ENCODE measurements around the gene SEC14L1. TPM values are rescaled to one million over a fixed set of nuclear protein-coding genes. Genes with fewer than 3 reads are reported as not detected.
A peak's percentile ranks its signal among the peaks of the same experiment; 100 is the strongest.
"Not testable (repeated sequence)": the region's sequence is repeated elsewhere in the genome, so short reads cannot be mapped to it uniquely, and the experiment has no call there.

The SEC14L1 gene
- total RNA-seq (2014; rRNA removed; shearing (Covaris generic)) = 31.5 and 76.0 TPM in 2 replicates

DNA sequence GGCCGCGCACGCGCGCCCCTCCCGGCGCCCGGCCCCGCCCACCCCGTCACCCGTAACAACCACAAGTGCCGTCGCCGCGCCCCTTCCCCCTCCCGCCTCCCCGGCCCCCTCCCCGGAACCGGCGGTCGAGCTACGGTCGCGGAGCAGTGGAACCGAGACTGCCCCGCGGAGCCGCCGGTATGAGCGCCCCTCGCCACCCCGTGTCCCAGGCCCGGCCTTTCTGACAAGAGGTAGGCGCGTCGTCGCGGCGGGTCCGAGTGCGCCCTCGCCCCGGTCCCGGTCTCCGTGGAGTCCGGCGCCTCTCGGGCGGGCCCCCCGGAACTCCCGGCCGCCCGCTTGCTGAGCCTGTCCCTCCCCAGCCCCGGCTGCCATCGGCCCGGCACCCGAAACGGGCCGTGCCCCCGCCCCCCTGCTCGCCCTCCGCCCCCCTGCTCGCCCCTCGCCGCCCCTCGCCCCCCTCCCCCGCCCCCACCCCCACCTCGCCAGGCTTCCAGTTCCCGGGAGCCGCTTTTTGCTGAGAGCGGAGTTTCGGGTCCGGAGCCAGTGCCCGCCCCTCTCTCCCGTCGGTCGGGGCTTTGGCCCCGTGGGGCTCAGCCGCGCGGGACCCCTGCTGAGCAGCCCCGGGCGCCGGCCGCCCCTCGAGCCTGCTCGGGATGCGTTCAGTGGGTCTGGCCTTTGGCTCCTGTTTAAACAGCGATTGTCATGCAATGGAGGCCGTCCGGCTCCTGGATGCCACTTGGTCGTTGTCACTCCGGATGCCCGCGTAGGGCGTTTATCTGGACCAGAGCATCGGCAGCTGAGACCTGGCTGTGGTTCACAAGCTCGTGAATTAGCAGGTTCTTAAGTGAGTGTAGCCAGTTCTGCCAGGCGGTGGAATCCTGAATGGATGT is at the start of gene SEC14L1:
SEC14L1 (plus strand) TSS at position 92 of the 890 bp plus-strand sequence. CDS start 2,628 bp downstream, outside the sequence.
- H3K36me3 ChIP-seq = peaks cover 59% of the 10 kb centered on the region
- peaks cover 72% of the 10 kb centered on the region for H3K4me1 ChIP-seq (replicated peaks)
- H3K27ac ChIP-seq = peak within 1 kb of the TSS; percentile 98
- H3K27me3 ChIP-seq (replicated peaks) = no peaks in the 10 kb centered on the region
- H3K4me3 ChIP-seq = peak within 1 kb of the TSS; percentile 78
- peaks cover 14% of the 10 kb centered on the region for H3K9me3 ChIP-seq (replicated peaks)
- peak; percentile 72 to 77 for DNase-seq (ENCODE audit: low read depth in 1 of 2, low spot score in 2 of 2)

DNA sequence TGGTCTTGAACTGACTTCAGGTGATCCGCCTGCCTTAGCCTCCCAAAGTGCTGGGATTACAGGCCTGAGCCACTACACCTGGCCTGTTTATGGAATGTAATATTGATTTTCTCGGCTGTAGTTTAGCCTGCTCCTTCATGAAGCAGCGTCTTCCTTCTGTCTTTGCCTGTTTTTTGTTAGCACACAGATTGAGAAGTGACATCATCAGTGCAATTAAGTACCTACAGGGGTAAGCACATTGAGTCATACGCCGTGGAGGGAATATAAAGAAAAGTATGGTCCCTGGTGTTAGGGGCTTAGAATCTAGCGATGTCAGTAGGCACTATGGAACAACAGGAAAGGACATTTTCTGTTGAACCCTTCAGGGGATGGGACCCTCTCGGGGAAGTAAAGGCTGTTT is 48.7 kb upstream of the SEC14L1 start:
- peaks cover 73% of the 10 kb centered on the region for H3K36me3 ChIP-seq
- no peak for DNase-seq (ENCODE audit: low read depth in 1 of 2, low spot score in 2 of 2)
- H3K4me1 ChIP-seq (replicated peaks) = peaks cover 41% of the 10 kb centered on the region
- H3K27me3 ChIP-seq (replicated peaks) = no peaks in the 10 kb centered on the region
- H3K27ac ChIP-seq = no peak overlapping the region
- H3K4me3 ChIP-seq = no peak overlapping the region
- no peaks in the 10 kb centered on the region for H3K9me3 ChIP-seq (replicated peaks)

GRCh38 chr17:77095461-77095860 is 45.3 kb upstream of the SEC14L1 start:
- Histone ChIP-seq H3K27ac (no peak overlapping the region), H3K9me3 (replicated peaks) (no peaks in the 10 kb centered on the region), H3K4me1 (replicated peaks) (peaks cover 36% of the 10 kb centered on the region), H3K36me3 (peaks cover 85% of the 10 kb centered on the region), H3K4me3 (no peak overlapping the region), H3K27me3 (replicated peaks) (no peaks in the 10 kb centered on the region)
- no peak for DNase-seq (ENCODE audit: low read depth in 1 of 2, low spot score in 2 of 2)

DNA sequence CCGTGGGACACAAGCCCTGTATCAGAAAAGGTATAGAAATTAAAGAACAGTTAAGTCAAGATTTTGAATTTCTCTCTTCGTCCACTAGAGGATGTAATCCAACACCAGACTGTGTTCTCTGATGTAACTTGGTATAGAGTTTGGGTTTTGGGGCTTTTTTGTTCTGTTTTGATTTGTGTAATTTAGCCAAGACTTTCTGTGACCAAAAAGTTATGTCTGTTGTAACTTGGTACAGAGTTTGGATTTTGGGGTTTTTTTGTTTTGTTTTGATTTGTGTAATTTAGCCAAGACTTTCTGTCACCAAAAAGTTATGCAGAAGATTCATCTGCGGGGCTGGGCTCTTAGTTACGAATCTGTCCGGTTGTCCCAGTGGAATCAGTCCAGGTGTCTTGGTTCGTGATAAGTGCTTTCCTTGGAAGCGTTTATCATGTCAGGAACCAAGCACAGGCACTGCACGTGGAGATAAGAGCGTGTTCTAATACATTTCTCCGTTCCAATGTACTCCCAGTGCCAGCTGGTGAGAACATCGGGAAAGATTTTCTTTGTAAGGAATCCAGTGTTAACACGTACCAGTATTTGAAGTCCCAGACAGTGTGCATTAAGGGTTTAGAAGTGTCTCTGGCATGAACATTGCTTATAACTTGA is 44.1 kb upstream of the SEC14L1 start:
- no peak overlapping the region for H3K4me3 ChIP-seq
- H3K27me3 ChIP-seq (replicated peaks) = no peaks in the 10 kb centered on the region
- DNase-seq (ENCODE audit: low read depth in 1 of 2, low spot score in 2 of 2) = peak in 1 of 2 experiments; percentile 63
- peaks cover 74% of the 10 kb centered on the region for H3K36me3 ChIP-seq
- H3K27ac ChIP-seq = no peak overlapping the region
- no peaks in the 10 kb centered on the region for H3K9me3 ChIP-seq (replicated peaks)
- peaks cover 36% of the 10 kb centered on the region for H3K4me1 ChIP-seq (replicated peaks)

GRCh38 chr17:77097631-77098180 is 43.1 kb upstream of the SEC14L1 start:
- Histone ChIP-seq H3K36me3 (peaks cover 64% of the 10 kb centered on the region), H3K27me3 (replicated peaks) (no peaks in the 10 kb centered on the region), H3K4me3 (no peak overlapping the region), H3K9me3 (replicated peaks) (no peaks in the 10 kb centered on the region), H3K4me1 (replicated peaks) (peaks cover 27% of the 10 kb centered on the region), H3K27ac (no peak overlapping the region)
- DNase-seq (ENCODE audit: low read depth in 1 of 2, low spot score in 2 of 2) = no peak

- Histone ChIP-seq H3K36me3 (peaks cover 51% of the 10 kb centered on the region), H3K9me3 (replicated peaks) (no peaks in the 10 kb centered on the region), H3K27me3 (replicated peaks) (no peaks in the 10 kb centered on the region), H3K4me1 (replicated peaks) (peaks cover 17% of the 10 kb centered on the region), H3K4me3 (no peak overlapping the region), H3K27ac (no peak overlapping the region)
- no peak for DNase-seq (ENCODE audit: low read depth in 1 of 2, low spot score in 2 of 2)
Measured at GRCh38 chr17:77098884-77099545, 41.8 kb upstream of the SEC14L1 start.

DNA sequence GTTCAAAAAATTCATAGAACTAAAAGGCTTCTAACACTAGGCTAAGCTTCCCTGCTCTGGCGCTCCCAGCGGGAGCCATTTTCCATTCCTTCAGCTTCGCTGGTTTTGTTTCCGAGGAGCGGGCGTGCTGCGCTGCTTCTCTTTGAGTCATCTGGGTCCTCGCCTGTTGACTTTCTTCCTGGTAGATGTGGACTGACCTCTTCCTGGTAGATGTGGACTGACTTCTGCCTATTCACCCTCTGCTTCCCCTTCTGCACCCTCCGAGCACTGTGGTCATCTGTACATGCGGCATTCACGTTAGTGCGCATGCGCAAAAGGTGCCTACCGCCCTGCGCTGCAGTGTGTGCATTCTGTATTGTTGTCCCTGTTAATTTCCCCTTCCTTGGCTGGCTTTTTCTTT is 40.8 kb upstream of the SEC14L1 start:
- Histone ChIP-seq H3K27ac (no peak overlapping the region), H3K4me3 (no peak overlapping the region), H3K9me3 (replicated peaks) (no peaks in the 10 kb centered on the region), H3K4me1 (replicated peaks) (peaks cover 17% of the 10 kb centered on the region), H3K27me3 (replicated peaks) (no peaks in the 10 kb centered on the region), H3K36me3 (peaks cover 41% of the 10 kb centered on the region)
- DNase-seq (ENCODE audit: low read depth in 1 of 2, low spot score in 2 of 2) = no peak

DNA sequence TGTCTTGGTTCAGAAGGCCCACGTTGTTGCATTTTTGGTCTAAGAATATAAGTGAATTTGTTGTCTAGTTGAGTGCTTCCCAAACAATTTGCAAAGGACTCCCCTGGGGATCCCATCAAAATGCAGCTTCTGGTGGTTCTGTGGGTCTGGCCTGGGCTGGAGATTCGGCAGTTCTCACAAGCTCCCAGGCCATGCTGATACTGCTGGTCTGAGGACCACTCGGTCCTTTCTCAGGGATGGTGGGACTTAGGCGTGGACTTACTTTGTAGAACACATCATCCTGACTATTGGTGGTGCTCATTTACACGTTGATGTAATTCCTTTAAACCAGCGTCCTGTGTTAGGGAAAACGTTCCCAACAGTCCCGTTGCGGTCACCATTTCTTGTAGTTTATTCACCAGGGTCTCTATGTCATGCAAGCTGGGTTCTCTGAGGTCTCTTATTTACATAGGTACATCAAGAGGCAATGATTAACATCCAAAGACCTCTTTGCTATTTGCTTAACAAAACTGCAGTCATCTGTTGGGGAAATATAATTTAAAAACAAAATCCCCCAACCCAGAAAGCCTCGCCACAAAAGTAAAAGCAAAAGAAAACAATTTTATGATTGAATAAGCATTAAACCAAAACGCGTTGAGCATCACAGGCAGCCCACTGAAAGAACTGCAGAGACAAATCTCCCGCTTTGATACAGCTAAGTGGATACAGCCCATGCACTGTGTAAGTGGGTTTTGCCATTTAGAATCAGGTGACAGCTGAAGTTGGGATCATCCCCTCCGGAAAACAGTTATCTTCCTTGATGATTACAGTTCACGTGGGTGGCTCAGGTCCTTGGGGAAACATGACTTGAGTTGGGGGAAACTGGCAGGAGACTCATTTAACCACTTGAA is 39.0 kb upstream of the SEC14L1 start:
- H3K9me3 ChIP-seq (replicated peaks) = no peaks in the 10 kb centered on the region
- DNase-seq (ENCODE audit: low read depth in 1 of 2, low spot score in 2 of 2) = no peak
- no peak overlapping the region for H3K4me3 ChIP-seq
- peaks cover 10% of the 10 kb centered on the region for H3K4me1 ChIP-seq (replicated peaks)
- peaks cover 28% of the 10 kb centered on the region for H3K36me3 ChIP-seq
- H3K27ac ChIP-seq = no peak overlapping the region
- no peaks in the 10 kb centered on the region for H3K27me3 ChIP-seq (replicated peaks)

GRCh38 chr17:77102411-77103134 is 38.2 kb upstream of the SEC14L1 start:
- H3K27ac ChIP-seq; H3K4me1 ChIP-seq (replicated peaks): not testable (repeated sequence)

DNA sequence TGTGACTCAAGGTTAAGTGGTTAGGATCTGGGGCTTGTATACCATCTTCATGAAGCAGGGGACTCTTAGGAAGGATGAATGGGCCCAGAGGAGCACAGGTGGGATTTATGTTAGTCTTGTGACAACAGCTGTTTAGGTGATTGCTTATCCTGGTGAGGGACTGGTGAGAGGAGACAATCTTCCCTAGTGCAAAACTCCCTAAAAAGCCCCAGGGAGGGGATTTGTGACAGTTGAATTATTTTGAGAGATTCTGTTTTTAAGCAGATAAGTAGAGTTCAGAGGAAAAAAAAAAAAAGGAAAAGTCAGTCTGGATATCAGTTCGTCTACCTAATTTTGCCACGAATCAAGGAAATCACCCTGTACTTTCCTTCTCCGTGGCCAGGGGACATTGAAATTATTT is 35.1 kb upstream of the SEC14L1 start:
- DNase-seq (ENCODE audit: low read depth in 1 of 2, low spot score in 2 of 2) = no peak
- H3K27me3 ChIP-seq (replicated peaks) = no peaks in the 10 kb centered on the region
- no peaks in the 10 kb centered on the region for H3K9me3 ChIP-seq (replicated peaks)

More at GRCh38 chr17:77102411-77103134, 38.2 kb upstream of the SEC14L1 start:
- not testable (repeated sequence) for H3K4me3 ChIP-seq; H3K9me3 ChIP-seq (replicated peaks); H3K27me3 ChIP-seq (replicated peaks); DNase-seq (ENCODE audit: low read depth in 1 of 2, low spot score in 2 of 2)
- H3K36me3 ChIP-seq = peaks cover 24% of the 10 kb centered on the region

GRCh38 chr17:77106874-77107358 is 33.9 kb upstream of the SEC14L1 start:
- Histone ChIP-seq H3K4me3 (no peak overlapping the region), H3K36me3 (no peaks in the 10 kb centered on the region), H3K9me3 (replicated peaks) (no peaks in the 10 kb centered on the region), H3K27ac (no peak overlapping the region), H3K27me3 (replicated peaks) (no peaks in the 10 kb centered on the region), H3K4me1 (replicated peaks) (peaks cover 29% of the 10 kb centered on the region)
- DNase-seq (ENCODE audit: low read depth in 1 of 2, low spot score in 2 of 2) = no peak

More for the DNA sequence above, 35.1 kb upstream of the SEC14L1 start:
- Histone ChIP-seq H3K36me3 (no peaks in the 10 kb centered on the region; the same call in 1 of the 2 replicates), H3K4me3 (no peak overlapping the region), H3K27ac (no peak overlapping the region), H3K4me1 (replicated peaks) (peaks cover 26% of the 10 kb centered on the region)
